GM10266 (cell line): ENCODE measurements around the gene DHX8.

Source experiments
- DNase-seq: peaks from one replicate; pipeline ENCODE4 v3.0.0; 2012; ENCODE audit errors: extremely low spot score
- TF ChIP-seq, protein P1 (sequence below): IDR thresholded peaks from 2 replicates; pipeline ENCODE4 v1.5.1; 2012; ENCODE audit warnings: mild to moderate bottlenecking, low read depth; ENCODE audit not compliant: control insufficient read depth, insufficient read depth; ENCODE audit errors: missing control alignments

DHX8 gene

DNA sequence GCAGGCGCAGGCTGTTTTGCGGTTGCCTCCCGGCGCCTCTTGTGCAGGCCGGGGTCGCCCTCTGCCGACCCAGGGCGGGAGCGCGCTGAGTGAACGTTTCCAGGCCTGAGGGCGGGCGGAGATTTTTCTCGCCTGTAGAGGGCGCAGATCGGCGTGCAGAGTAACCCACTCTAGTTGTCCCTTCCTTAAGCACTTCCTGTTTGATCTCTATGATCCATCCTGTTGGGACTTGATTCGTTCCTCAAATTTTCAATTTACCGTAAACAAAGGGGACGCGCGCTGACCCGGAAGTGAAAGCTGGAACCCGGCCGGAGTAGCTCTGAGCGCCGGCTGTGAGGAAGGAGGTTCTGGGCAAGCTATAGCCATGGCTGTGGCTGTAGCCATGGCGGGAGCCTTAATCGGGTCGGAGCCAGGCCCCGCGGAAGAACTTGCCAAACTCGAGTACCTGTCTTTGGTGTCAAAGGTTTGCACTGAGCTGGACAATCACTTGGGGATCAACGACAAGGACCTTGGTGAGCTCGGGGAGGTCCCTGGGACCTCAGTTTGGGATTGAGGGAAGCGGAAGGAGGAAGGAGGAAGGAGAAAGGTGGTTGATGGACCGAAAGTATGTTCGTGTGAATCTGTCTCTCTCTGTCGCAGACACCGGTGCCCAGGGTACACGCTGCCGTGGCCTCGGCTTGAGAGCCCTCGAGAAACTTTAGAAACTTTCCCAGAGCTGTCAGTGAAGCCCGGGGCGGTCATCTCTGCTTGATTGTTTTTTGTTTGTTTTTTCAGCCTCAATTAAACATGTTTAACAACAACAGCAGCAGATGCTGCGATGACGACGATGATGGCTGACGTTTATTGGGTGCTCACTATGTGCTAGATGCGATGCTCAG lies at the start of gene DHX8:
Gene DHX8, plus strand, starts transcription at position 302 of the 878 bp plus-strand sequence. Its CDS starts 63 bp downstream, at position 365.
- peak; percentile 88 for DNase-seq
- TF ChIP-seq, protein P1, sequence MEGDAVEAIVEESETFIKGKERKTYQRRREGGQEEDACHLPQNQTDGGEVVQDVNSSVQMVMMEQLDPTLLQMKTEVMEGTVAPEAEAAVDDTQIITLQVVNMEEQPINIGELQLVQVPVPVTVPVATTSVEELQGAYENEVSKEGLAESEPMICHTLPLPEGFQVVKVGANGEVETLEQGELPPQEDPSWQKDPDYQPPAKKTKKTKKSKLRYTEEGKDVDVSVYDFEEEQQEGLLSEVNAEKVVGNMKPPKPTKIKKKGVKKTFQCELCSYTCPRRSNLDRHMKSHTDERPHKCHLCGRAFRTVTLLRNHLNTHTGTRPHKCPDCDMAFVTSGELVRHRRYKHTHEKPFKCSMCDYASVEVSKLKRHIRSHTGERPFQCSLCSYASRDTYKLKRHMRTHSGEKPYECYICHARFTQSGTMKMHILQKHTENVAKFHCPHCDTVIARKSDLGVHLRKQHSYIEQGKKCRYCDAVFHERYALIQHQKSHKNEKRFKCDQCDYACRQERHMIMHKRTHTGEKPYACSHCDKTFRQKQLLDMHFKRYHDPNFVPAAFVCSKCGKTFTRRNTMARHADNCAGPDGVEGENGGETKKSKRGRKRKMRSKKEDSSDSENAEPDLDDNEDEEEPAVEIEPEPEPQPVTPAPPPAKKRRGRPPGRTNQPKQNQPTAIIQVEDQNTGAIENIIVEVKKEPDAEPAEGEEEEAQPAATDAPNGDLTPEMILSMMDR: peak; percentile 100

DNA sequence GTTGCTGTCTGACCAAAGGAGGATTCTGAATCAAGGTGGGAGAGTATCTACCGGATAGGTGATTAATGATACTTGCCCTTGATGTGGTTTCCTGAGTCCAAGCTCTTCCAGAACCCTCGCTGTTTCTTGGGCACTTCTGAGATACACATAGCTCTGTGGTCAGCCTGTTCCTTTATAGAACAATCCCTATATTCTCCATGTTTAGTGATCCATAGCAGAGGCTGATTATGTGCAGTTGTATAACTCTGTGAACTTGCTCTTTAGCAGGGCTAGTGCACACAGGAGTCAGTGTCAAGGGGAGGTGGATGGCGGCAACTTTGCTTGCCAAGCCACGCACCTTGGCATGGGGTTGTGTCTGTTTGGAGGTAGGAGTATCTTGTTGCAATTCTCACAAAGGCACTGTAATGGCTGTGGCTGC lies 48.9 kb upstream of the DHX8 start:
- TF ChIP-seq, protein P1: no peak
- DNase-seq: no peak

DNA sequence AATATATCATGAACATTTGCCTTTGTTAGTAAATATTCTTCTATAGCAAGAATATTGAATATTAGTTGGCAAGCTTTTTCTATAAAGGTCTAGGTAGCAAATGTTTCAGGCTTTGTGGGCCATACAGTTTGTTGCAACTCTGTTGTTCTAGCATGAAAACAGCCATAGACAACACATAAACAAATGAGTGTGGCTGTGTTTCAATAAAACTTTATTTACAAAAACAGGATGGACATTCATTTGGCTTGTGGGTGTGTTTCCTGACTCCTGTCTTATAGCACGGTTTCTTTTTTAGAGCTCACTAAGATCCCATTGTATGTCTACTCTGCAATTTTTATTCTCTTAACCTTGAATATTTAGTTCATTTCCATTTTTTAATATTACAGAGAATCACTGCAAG lies 46.0 kb upstream of the DHX8 start:
- TF ChIP-seq, protein P1: no peak
- DNase-seq: no peak

DNA sequence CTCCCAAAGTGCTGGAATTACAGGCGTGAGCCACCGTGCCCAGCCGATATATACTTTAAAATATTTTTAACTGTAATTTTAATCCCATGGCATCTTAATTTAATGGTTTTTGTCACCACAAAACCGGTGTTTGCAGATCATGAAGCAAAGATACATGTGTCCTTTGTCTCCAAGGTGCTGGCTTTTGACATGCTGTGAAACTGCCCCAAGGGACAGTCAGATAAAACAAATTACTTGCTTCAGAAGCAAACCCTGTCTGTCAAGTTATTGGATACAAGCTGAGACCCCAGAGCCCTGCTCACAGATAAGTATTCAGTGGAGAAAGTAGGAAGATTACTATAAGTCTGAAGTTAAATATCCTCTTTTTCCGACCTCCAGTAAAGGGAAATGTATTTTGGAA lies 45.1 kb upstream of the DHX8 start:
- no peak for DNase-seq

DNA sequence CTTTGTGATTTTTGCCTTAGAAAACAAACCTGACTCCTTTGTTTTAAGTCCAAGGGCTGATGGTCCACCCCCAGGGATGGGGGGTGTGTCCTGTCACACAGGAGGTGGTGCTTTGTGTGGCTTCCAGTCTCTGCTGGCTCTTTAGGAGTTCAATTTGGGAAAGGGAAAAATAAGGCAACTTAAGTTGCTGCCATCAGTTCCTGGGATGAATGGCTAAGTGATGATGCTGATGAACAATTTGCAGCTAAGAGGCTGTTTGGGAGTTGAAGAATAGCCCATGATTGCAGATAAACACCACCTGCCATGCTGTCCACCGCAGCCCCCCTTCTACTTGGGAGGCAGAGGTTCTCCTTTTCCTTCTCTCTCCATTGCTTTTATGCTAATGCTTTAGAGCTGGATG lies 44.7 kb upstream of the DHX8 start:
- TF ChIP-seq, protein P1: no peak
- no peak for DNase-seq

More for the DNA sequence above, 45.1 kb upstream of the DHX8 start:
- TF ChIP-seq, protein P1: no peak

DNA sequence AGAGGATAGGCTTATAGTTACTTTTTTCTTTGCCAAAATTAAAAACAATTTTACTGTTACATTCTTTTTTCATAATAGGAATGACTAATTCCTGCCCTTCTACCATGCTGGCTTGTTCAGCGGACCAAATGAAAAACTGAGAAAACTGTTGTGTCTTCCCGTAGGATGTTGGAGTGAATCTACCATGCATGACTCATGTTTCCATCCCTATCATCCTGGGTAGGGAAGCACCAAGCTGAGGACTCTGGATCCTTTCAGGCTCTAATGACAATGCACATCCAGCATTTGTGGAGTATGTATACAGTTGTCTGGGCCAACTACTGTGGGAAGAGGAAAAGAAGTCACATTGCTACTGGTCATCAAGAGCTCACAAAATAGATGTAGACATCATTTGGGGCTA lies 41.1 kb upstream of the DHX8 start:
- DNase-seq: no peak
- TF ChIP-seq, protein P1: no peak

DNA sequence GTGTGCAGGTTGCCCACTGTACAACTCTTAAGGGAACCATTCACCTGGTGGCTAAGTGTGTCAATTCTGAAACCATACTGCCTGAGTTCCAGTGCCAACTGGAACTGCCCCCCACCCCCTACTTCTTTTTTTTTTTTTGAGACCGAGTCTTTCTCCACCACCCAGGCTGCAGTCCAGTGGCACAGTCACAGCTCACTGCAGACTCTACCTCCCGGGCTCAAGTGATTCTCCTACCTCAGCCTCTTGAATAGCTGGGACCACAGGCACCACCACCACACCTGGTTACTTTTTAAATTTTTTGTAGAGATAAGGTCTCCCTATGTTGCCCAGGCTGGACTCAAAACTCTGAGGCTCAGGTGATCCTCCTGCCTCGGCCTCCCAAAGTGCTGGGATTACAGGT lies 40.4 kb upstream of the DHX8 start:
- TF ChIP-seq, protein P1: no peak
- no peak for DNase-seq
